ENCODE measurements around the gene PSMA8.
A peak's percentile ranks its signal among the peaks of the same experiment; 100 is the strongest.
"Not testable (repeated sequence)": the region's sequence is repeated elsewhere in the genome, so short reads cannot be mapped to it uniquely, and the experiment has no call there.

PSMA8 gene

GRCh38 chr18:26176134-26176533 is 42.5 kb downstream of the PSMA8 start:
- DNase-seq = no peak

GRCh38 chr18:26181343-26181826 is 47.7 kb downstream of the PSMA8 start:
- DNase-seq = no peak

GRCh38 chr18:26183395-26184112 is 49.9 kb downstream of the PSMA8 start:
- no peak for DNase-seq

- DNase-seq = no peak
Observed at GRCh38 chr18:26185267-26185666, 51.6 kb downstream of the PSMA8 start.

- DNase-seq = peak; percentile 59
Observed at GRCh38 chr18:26190506-26190905, 56.8 kb downstream of the PSMA8 start.

- no peak for DNase-seq
Observed at GRCh38 chr18:26192233-26192632, 58.6 kb downstream of the PSMA8 start.

GRCh38 chr18:26196605-26197004 is 62.9 kb downstream of the PSMA8 start:
- DNase-seq = no peak

GRCh38 chr18:26202001-26202400 is 68.3 kb downstream of the PSMA8 start:
- DNase-seq = not testable (repeated sequence)

GRCh38 chr18:26205318-26205717 is 71.6 kb downstream of the PSMA8 start:
- no peak for DNase-seq

- no peak for DNase-seq
Observed at GRCh38 chr18:26206488-26206887, 72.8 kb downstream of the PSMA8 start.

GRCh38 chr18:26207937-26208336 is 74.3 kb downstream of the PSMA8 start:
- DNase-seq = no peak

- no peak for DNase-seq
Observed at GRCh38 chr18:26208977-26209376, 75.3 kb downstream of the PSMA8 start.

- DNase-seq = no peak
Observed at GRCh38 chr18:26210147-26210546, 76.5 kb downstream of the PSMA8 start.

GRCh38 chr18:26215247-26215970 is 81.7 kb downstream of the PSMA8 start:
- peak; percentile 73 for DNase-seq

- DNase-seq = peak; percentile 17
Observed at GRCh38 chr18:26225022-26225693, 91.5 kb downstream of the PSMA8 start.

- DNase-seq = no peak
Observed at GRCh38 chr18:26225915-26226228, 92.2 kb downstream of the PSMA8 start.

- DNase-seq = peak; percentile 93
Observed at GRCh38 chr18:26226229-26227050, 92.8 kb downstream of the PSMA8 start, which contains the start of gene TAF4B. TSS of gene TAF4B (plus strand) at chr18:26226445. CDS start at chr18:26226934, 489 bp downstream.

- DNase-seq = peak; percentile 8
Observed at GRCh38 chr18:26227051-26227670, 93.5 kb downstream of the PSMA8 start.

GRCh38 chr18:26228562-26229260 is 95.0 kb downstream of the PSMA8 start:
- no peak for DNase-seq

GRCh38 chr18:26230497-26230896 is 96.8 kb downstream of the PSMA8 start:
- DNase-seq = no peak

- DNase-seq = no peak
Observed at GRCh38 chr18:26233208-26233607, 99.5 kb downstream of the PSMA8 start.

GRCh38 chr18:26237363-26237762 is 103.7 kb downstream of the PSMA8 start:
- DNase-seq = not testable (repeated sequence)

All from CD4-positive, alpha-beta T cell treated with Interleukin-17A for 1 hour (primary cell).